GM23248 (cell line): Measurements from ENCODE around the gene GATD1. TPM values are rescaled to one million over a fixed set of nuclear protein-coding genes. Genes with fewer than 3 reads are reported as not detected.

Experiments
- DNase-seq: peaks from one replicate; pipeline ENCODE4 v3.0.0-alpha.2; 2015
- H2AFZ ChIP-seq: fragments of 200-600 bp; sonication (generic); 2 replicates; pipeline ENCODE4 v1.6.1; 2016; ENCODE audit warnings: antibody characterized with exemption
- H3F3A ChIP-seq: fragments of 200-600 bp; sonication (generic); 2 replicates; pipeline ENCODE4 v1.6.1; 2016; ENCODE audit warnings: mild to moderate bottlenecking, antibody characterized with exemption, mixed run types; ENCODE audit not compliant: insufficient read depth
- H3K27ac ChIP-seq: fragments of 200-600 bp; sonication (generic); 2 replicates; pipeline ENCODE4 v1.5.1; 2016; ENCODE audit warnings: mild to moderate bottlenecking
- H3K27me3 ChIP-seq: fragments of 200-600 bp; sonication (generic); replicated peaks from 2 replicates; pipeline ENCODE4 v1.6.1; 2016; ENCODE audit warnings: mild to moderate bottlenecking; ENCODE audit not compliant: insufficient read depth
- H3K36me3 ChIP-seq: fragments of 200-600 bp; sonication (generic); 2 replicates; pipeline ENCODE4 v1.6.1; 2016; ENCODE audit warnings: low read depth, mild to moderate bottlenecking
- H3K4me1 ChIP-seq: fragments of 200-600 bp; sonication (generic); 2 replicates; pipeline ENCODE4 v1.6.1; 2016; ENCODE audit warnings: mild to moderate bottlenecking; ENCODE audit not compliant: insufficient read depth
- H3K4me2 ChIP-seq: fragments of 200-600 bp; sonication (generic); one replicate; pipeline ENCODE4 v1.6.1; 2016; ENCODE audit warnings: mild to moderate bottlenecking; ENCODE audit not compliant: unreplicated experiment
- H3K4me3 ChIP-seq: fragments of 200-600 bp; sonication (generic); 2 replicates; pipeline ENCODE4 v1.5.1; 2016; ENCODE audit warnings: mild to moderate bottlenecking
- H3K79me2 ChIP-seq: fragments of 200-600 bp; sonication (generic); 2 replicates; pipeline ENCODE4 v1.6.1; 2016; ENCODE audit warnings: mild to moderate bottlenecking; ENCODE audit not compliant: insufficient read depth
- H3K9ac ChIP-seq: fragments of 200-600 bp; sonication (generic); 2 replicates; pipeline ENCODE4 v1.6.1; 2016; ENCODE audit warnings: mild to moderate bottlenecking
- H3K9me2 ChIP-seq: fragments of 200-600 bp; sonication (generic); 2 replicates; pipeline ENCODE4 v1.6.1; 2016; ENCODE audit warnings: mixed run types, mild to moderate bottlenecking, moderate library complexity; ENCODE audit not compliant: insufficient read depth
- H3K9me3 ChIP-seq: fragments of 200-600 bp; sonication (generic); one replicate; pipeline ENCODE4 v1.6.1; 2017; ENCODE audit warnings: low read depth
- H4K20me1 ChIP-seq: fragments of 200-600 bp; sonication (generic); 2 replicates; pipeline ENCODE4 v1.6.0; 2016; ENCODE audit not compliant: insufficient read depth
- EZH2 ChIP-seq: fragments of 200-600 bp; sonication (generic); IDR thresholded peaks from 2 replicates; pipeline ENCODE4 v1.6.1; 2018; ENCODE audit warnings: antibody characterized with exemption, mild to moderate bottlenecking; ENCODE audit not compliant: insufficient read depth, poor library complexity, severe bottlenecking
- EZH2phosphoT487 ChIP-seq: fragments of 200-600 bp; sonication (generic); IDR thresholded peaks from 2 replicates; pipeline ENCODE4 v1.6.1; 2018; ENCODE audit warnings: antibody characterized with exemption, moderate library complexity, mild to moderate bottlenecking, low read depth; ENCODE audit not compliant: insufficient read depth
- WGBS, 2 experiments: methylation state at CpG; one replicate each; pipeline ENCODE4 v1.1.6; 2015 to 2017; ENCODE audit warnings: low lambda C conversion rate in 2 of 2, low coverage in 1 of 2; ENCODE audit errors: missing lambda C conversion rate in 2 of 2; 5-methylcytosine and 5-hydroxymethylcytosine counted together
- in situ Hi-C: fragments of 300-500 bp; cut with MboI; formaldehyde crosslinking; loops from 2 replicates; pipeline ENCODE4 v1.15.0; 2020
- polyA plus RNA-seq: library from polyadenylated mRNA; unstranded; fragments of >200 nt; fragmentation: Nextera tagmentation; extraction: Ambion mirVana; gene quantifications from 2 replicates; pipeline ENCODE4 v1.2.1, GENCODE V29; 2016
- total RNA-seq: library from RNA; depleted of rRNA; stranded (reverse); fragments of >200 nt; shearing (Covaris generic); gene quantifications from 2 replicates; pipeline ENCODE4 v1.2.3, GENCODE V29; 2014

GATD1 gene
- total and polyA plus RNA-seq, 2 experiments from 2014 or later: 27.0 to 45.0 TPM

DNA sequence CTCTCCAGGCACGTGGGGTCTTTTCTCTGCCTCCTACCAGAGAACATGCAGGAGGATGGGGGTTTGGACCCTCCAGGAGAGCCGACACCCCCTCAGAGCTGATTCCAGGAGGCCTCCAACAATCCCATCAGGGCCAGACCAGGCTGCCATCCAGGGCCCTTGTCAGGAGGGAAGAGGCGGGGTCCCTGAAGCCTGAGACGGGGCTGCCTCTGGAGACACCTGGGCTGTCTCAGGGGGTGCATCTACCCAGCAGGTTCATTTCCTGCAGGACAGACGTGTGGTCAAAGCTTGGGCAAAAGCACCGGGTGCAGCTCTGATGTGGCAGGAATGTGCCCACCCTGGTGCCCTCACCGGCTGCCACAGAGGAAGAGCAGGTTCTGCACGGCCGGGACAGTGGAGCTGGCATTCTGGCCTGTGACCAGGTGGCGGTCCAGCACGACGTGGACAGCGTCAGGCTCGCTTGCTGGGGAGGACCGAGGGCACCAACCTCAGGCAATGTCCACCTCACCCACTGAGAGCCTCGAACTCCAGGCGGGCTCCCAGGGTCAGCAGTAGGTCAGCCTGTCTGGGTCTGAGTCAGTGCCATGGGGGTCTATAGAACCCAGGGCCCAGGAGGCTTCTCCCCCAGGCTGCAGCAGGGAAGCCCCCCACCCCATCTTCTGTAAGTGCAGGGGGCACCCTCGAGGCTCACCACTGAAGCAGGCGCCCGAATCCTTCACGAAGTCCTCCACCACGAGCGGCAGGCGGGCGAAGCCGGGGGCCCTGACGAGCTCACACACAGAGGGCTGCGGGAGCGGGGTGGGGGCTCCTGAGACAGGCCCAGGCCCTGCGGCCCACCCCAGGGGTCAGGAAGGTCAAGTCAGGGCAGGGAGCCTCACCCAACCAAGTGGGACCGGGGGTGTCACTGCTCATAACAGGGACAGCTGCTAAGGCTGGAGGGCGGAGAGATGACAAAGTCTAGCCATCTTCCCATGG, 6.4 kb downstream of the GATD1 start:
- WGBS, 2 experiments: 91 to 92% methylated on average over 27 to 32 of the region's 32 CpGs
- DNase-seq: no peak
- in situ Hi-C loops: no loop called here
- TF ChIP-seq EZH2phosphoT487 (no peak), EZH2 (no peak)
- H3K9me3 ChIP-seq: no peaks in the 10 kb centered on the region
- H3K4me3 ChIP-seq: no peak overlapping the region
- H3K79me2 ChIP-seq: peaks cover 59% of the 10 kb centered on the region
- no peaks in the 10 kb centered on the region for H3K27me3 ChIP-seq
- H3K36me3 ChIP-seq: peaks cover 18% of the 10 kb centered on the region; the same call in 1 of the 2 replicates
- no peak overlapping the region for H3K4me2 ChIP-seq
- no peaks in the 10 kb centered on the region for H3K9me2 ChIP-seq
- peaks cover 10% of the 10 kb centered on the region for H3K4me1 ChIP-seq
- H3K9ac ChIP-seq: no peak overlapping the region
- H3F3A ChIP-seq: peaks cover 20% of the 10 kb centered on the region
- H4K20me1 ChIP-seq: no peaks in the 10 kb centered on the region
- no peak overlapping the region for H3K27ac ChIP-seq
- no peak overlapping the region for H2AFZ ChIP-seq

- Histone ChIP-seq H2AFZ (no peak overlapping the region), H3K9ac (no peak overlapping the region), H3K9me2 (no peaks in the 10 kb centered on the region), H4K20me1 (no peaks in the 10 kb centered on the region; the same call in 1 of the 2 replicates), H3K36me3 (peaks cover 25% of the 10 kb centered on the region; the same call in 1 of the 2 replicates), H3K79me2 (peaks cover 51% of the 10 kb centered on the region), H3K4me2 (no peak overlapping the region), H3K9me3 (no peaks in the 10 kb centered on the region), H3F3A (peaks cover 24% of the 10 kb centered on the region), H3K4me3 (no peak overlapping the region), H3K27ac (no peak overlapping the region), H3K27me3 (no peaks in the 10 kb centered on the region), H3K4me1 (peaks cover 3% of the 10 kb centered on the region)
- TF ChIP-seq EZH2 (no peak), EZH2phosphoT487 (no peak)
- no peak for DNase-seq
- in situ Hi-C loops: no loop called here
- WGBS, 2 experiments: 88 to 90% methylated on average over 23 of the region's 23 CpGs
Observed at GRCh38 chr11:769887-770641, 7.2 kb downstream of the GATD1 start.

- Histone ChIP-seq H3K79me2 (peaks cover 23% of the 10 kb centered on the region), H3K4me2 (no peak overlapping the region), H3F3A (peaks cover 41% of the 10 kb centered on the region), H3K27ac (no peak overlapping the region), H3K9me3 (no peaks in the 10 kb centered on the region), H4K20me1 (no peaks in the 10 kb centered on the region; the same call in 1 of the 2 replicates), H3K9ac (no peak overlapping the region), H3K4me1 (peaks cover 4% of the 10 kb centered on the region), H2AFZ (no peak overlapping the region), H3K9me2 (no peaks in the 10 kb centered on the region), H3K4me3 (no peak overlapping the region), H3K36me3 (peaks cover 32% of the 10 kb centered on the region), H3K27me3 (no peaks in the 10 kb centered on the region)
- no peak for DNase-seq
- in situ Hi-C loops: no loop called here
- WGBS, 2 experiments: 91 to 92% methylated on average over 11 of the region's 11 CpGs
- no peak for TF ChIP-seq EZH2phosphoT487
- TF ChIP-seq EZH2: no peak
Observed at GRCh38 chr11:767238-767637, 10.0 kb downstream of the GATD1 start.

GRCh38 chr11:766936-767210, 10.4 kb downstream of the GATD1 start:
- no peaks in the 10 kb centered on the region; the same call in 1 of the 2 replicates for H4K20me1 ChIP-seq
- peaks cover 19% of the 10 kb centered on the region for H3K79me2 ChIP-seq
- no peaks in the 10 kb centered on the region for H3K9me2 ChIP-seq
- H3F3A ChIP-seq: peaks cover 44% of the 10 kb centered on the region
- no peak overlapping the region for H3K4me3 ChIP-seq
- no peak for DNase-seq
- in situ Hi-C loops: no loop called here
- H3K4me1 ChIP-seq: peaks cover 6% of the 10 kb centered on the region
- H2AFZ ChIP-seq: no peak overlapping the region
- H3K9me3 ChIP-seq: no peaks in the 10 kb centered on the region
- no peaks in the 10 kb centered on the region for H3K27me3 ChIP-seq
- H3K36me3 ChIP-seq: peaks cover 35% of the 10 kb centered on the region
- TF ChIP-seq EZH2 (no peak), EZH2phosphoT487 (no peak)
- H3K27ac ChIP-seq: no peak overlapping the region
- H3K9ac ChIP-seq: no peak overlapping the region
- no peak overlapping the region for H3K4me2 ChIP-seq
- 87 to 96% methylated on average over 2 of the region's 2 CpGs for WGBS, 2 experiments
